Middle frontal gyrus (tissue), 1 donor: Measurements from ENCODE around the gene CCDC169.
A peak's percentile ranks its signal among the peaks of the same experiment; 100 is the strongest.
"Not testable (repeated sequence)": the region's sequence is repeated elsewhere in the genome, so short reads cannot be mapped to it uniquely, and the experiment has no call there.

ENCODE experiments used
- DNase-seq: peaks from one replicate; pipeline ENCODE4 v3.0.0-alpha.2; 2015; ENCODE audit warnings: low spot score; ENCODE audit errors: extremely low spot score

The CCDC169 gene

DNA sequence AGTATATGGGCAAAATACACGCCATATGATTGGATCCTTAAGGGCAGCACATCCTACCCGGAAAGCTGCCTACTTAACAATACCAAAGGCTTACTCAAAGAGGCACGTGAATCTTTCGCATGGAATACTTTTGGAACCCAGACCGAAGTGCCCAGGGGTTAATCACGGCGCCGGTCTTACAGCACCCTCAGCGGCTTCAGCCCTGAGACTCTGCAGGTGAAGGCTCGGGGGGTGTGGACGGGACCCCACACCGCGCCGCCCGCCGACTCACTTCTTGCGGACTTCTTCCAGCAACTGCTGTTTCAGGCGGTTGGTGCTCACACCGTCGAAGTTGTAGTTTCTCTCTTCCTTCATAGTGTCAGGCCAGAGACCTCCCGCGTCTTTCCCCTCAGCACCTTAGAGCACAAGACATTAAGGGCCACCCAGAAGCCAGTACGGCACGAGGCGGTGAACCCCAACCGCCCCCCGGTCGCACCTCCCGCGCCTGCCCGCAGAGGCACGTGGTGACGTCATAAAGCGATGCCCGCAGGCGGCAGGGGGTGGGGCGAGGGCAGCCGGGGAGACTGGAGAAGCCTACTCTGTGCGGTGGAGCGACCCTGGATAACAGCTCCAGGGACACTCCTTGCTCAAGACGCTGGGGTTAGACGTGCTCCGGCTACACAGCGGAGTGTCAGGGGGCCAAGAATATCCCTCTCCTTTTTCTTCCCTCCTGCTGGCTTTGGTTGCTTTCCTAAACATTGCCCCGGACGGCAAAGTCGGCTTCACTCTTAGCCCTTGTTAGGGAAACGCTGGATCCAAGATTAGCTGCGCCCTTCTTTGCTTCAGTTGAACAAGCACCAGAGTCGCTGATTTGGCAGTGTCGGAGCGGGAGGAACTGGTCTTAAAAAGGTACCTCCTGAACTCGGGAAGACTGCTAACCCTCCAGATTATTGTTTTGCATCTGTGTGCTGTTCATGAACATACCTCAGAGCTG lies at the start of gene CCDC169:
CCDC169 (minus strand) TSS at position 449 of the 973 bp plus-strand sequence; CDS start at position 354, 95 bp downstream.
- DNase-seq, result no peak

DNA sequence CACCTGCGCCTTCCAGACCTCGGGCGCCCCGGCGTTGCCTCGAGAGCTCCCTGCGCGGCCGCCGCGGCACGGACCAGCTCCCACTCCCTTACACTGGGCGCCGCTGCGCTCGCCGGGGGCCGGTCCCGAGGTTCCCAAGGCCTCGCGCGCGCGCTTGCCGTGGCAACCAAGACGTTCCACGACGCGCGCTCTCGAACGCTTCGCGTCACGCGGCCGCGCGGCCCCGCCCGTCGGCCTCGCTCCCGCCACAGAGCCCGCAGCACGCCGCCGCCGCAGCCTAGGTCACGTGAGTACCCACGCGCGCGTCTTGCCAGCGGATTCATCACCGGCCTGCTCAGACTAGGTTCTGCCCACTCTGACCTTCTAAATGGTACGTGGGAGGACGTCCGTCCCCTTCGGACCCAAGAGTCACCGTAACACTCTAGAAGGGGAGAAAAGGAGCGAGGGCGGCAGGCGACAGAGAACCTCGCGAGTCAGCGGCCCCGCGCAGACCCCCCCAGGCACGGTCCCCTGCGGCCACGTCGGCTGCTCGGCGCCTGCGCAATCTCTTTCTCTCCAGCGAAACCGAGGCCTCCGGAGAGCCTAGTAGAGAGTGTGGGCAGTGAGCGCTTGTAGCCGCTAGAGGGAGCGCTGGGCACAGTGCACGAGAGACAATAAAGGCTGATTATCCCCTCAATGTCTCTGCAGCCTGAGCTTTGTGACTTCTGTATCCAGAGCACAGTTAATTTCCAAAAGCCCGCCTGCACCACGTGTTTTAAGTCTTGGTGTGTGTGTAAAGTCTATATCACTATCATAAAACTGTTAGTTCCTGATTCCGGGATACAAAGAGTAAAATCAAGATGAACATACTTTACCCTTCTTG lies 48.8 kb upstream of the CCDC169 start, which contains the start of gene SPART:
SPART (minus strand) TSS at position 173 of the 862 bp plus-strand sequence. CDS start 10,564 bp downstream, outside the sequence.
- peak; percentile 94 for DNase-seq

- DNase-seq, result peak; percentile 33
Observed at GRCh38 chr13:36345438-36346221, 48.0 kb upstream of the CCDC169 start.

GRCh38 chr13:36344886-36345437 lies 47.3 kb upstream of the CCDC169 start:
- DNase-seq, result no peak

DNA sequence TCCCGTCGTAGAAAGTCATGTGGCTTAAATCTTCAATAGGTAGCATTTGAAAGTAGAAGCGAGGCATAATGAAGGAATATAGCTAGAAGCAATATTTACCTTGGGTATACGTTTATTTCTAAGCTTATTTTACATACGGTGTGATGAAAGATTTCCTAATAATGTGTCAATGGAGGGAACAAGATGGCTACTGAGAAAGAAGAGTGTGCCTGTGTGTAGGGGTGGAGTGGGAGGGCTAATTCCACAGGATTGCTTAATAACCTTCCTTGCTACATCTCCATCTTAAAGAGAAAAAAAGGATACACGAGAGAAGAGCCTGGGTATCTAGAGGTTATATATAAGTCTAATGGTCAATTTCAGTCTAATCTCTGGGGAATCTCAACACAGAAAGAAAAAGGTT lies 46.6 kb upstream of the CCDC169 start:
- DNase-seq, result no peak

- DNase-seq, result no peak
Observed at GRCh38 chr13:36343766-36344165, 46.2 kb upstream of the CCDC169 start.

DNA sequence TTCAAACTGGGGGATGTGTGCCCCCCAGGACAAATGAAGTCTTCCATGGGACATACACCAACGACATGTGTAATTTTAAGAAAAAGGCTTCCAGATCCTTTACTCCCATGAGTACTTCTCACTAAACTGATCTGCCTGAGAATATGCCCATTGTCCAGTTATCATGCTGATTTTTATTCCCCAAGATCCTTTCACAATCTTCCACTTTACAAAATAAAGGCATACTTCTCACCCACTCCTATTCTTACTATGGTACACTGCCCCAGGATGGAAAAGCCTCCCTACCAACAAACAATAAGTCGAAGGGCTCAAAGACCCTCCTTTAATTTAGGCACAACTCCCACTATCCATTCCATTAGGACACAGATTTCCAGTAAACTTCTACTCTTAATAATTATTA lies 45.1 kb upstream of the CCDC169 start:
- no peak for DNase-seq

- no peak for DNase-seq
Observed at GRCh38 chr13:36341718-36342117, 44.1 kb upstream of the CCDC169 start.

GRCh38 chr13:36339600-36340155 lies 42.1 kb upstream of the CCDC169 start:
- DNase-seq, result no peak

DNA sequence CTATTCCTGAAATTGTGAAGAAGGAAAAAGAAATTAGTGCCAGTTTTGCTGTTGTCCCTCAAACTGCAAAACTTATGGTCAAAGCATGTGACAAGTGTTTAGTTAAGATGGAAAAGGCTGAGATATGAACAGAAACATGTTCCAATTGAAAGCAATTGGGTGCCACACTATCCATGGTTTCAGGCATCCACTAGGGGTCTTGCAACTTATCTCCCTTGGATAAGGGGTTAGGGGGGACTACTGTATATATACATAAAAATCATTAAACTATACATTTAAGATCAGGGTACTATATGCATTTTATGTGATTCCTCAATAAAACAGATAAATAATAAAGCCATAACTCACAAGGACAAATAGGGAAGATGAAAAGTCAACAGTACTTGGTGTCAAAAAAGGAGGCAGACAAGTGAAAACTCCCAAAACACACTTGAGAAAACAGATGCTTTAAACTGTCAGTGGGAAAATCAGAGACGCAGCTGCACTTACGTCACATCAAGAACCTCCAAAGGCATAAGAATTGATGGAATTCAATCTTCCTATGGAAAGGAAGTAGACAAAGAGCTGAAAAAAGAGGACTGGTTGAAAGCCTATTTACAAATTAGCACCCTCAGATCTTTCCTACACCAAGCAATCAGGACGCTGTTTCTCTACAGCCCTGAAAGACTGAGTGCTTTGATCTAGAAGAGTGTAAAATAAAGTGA lies 40.5 kb upstream of the CCDC169 start:
- DNase-seq, result no peak

DNA sequence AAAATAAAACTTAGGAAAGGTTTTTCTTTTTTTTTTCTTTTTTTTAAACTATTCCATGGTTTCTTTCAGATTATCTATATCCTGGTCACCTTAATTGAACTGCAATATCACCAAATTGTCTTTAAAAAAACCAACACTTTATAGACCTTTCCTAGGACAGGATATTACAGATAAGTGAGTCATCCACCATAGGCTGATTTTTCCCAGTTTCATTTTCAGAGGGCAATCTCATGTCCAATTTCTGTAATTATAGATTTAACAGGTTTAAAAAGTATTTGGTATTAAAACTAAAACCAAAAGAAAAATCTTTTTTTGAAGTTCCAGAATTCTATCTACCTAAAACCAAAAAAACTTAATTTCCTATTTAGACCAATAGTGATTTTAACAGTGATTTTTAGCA lies 35.4 kb upstream of the CCDC169 start:
- DNase-seq, result no peak

DNA sequence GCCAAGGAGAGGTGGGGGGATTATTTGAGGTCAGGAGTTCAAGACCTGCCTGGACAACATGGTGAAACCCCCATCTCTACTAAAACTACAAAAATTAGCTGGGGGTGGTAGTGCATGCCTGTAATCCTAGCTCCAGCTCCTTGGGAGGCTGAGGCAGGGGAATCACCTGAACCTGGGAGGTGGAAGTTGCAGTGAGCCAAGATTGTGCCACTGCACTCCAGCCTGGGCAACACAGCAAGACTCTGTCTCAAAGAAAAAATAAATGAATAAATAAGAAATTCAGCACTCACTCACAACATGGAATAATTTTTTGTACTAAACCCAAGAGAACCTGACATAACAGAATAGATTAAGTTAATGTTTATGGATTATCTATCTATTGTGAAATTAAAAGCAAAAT lies 34.6 kb upstream of the CCDC169 start:
- not testable (repeated sequence) for DNase-seq

GRCh38 chr13:36331280-36331679 lies 33.7 kb upstream of the CCDC169 start:
- no peak for DNase-seq

DNA sequence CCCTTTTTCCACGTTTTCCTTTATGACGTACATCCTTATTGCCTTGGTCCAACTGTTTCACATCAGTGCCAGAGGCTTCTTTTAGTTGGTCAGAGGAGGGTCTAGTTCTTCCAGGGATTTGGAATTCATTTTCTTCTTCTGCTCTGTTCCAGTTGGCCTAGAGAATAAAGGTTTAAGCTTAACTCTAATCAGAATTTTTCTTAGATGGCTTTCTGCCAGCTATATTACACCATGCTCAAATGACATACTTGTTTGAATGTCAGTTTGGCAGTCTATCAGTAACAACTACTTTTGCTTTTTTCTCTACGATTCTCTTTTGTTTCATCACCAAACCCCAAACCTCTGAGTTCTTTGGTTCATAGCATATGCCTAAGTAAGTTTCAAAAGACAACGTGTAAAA lies 31.7 kb upstream of the CCDC169 start:
- no peak for DNase-seq

GRCh38 chr13:36328821-36329220 lies 31.2 kb upstream of the CCDC169 start:
- DNase-seq, result no peak

DNA sequence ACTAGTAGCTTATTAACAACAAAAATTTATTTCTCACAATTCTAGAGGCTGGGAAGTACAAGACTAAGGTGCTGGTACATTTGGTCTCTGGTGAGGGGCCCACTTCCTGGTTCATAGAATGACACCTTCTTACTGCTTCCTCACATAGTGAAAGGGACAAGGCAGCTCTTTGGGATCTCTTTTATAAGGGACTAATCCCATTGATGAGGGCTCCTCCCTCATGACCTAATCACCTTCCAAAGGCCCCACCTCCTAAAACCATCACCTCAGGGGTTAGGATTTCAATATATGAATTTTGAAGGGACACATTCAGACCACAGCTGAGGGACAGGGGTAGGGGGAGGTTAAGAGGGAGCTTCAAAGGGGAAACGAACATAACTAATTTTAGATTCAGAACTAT lies 28.3 kb upstream of the CCDC169 start:
- no peak for DNase-seq

DNA sequence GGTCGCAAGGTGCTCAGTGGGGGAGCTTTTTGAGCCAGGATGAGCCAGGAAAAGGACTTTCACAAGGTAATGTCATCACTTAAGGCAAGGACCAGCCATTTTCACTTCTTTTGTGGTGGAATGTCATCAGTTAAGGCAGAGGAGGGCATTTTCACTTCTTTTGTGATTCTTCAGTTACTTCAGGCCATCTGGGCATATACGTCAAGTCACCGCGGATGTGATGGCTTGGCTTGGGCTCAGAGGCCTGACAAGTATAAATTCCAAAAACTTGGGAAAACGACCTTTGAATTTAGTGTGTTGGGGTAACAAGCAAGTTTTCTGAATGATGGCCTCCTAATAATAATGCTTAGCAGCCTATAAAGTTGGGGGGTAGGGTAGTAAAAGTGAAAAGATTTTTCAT lies 27.3 kb upstream of the CCDC169 start:
- not testable (repeated sequence) for DNase-seq

DNA sequence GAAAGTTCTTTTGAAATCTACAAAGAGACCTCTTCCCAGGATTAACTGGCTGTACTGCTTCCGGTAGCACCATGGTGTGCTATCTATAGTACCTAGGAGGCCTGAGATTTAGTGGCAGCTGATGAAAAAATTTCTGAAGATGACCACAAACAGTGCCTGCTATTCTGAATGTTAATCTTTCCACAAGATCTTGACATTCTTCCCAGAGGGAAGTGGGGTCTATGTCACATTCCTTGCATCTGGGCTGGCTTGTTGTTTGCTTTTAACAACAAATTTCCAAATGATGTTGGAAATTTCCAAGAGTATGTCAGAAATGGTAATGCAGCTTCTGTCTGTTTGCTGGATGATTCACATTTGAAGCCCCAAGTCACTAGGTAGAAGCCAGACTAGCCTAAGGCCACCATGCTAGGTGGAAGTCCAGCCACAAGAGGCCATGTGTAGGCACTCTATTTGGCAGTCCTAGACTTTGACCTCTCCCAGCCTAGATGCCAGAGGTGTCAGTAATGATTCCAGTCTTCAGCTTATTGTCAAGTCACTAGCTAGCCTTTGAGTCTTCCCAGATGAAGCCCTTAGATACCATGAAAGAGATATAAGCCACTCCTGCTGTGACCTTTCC lies 26.4 kb upstream of the CCDC169 start:
- DNase-seq, result no peak

DNA sequence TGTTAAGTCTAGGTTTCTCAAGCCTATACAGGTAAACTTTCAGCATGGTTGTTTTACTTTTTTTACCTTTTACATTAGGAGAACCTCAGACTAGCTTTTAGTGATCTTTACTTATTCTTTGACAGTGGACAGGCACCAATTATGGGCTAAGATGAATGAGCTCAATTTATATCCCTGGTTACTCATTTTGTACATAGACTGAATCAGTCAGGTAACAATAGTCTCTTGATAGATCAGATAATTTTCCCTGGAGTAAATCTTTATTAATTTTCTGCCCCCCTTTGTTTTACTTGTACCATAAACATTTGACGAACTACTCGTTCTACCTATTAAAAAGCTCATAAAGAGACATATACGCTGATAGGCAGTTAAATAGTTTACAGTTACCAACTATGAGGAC lies 25.8 kb upstream of the CCDC169 start:
- no peak for DNase-seq
